ENCODE data around the gene DYSF. TPM values are rescaled to one million over a fixed set of nuclear protein-coding genes. Genes with fewer than 3 reads are reported as not detected.

DYSF gene
- total RNA-seq, 1 experiment from 2014 or later = 5.5 TPM

- Mint-ChIP-seq H3K36me3 (ENCODE audit: insufficient read depth in 1 of 3, low read depth in 3 of 3) (no peaks in the 10 kb centered on the region; a peak in 1 of 7 replicates), H3K4me1 (no peaks in the 10 kb centered on the region), H3K9me3 (no peaks in the 10 kb centered on the region), H3K27ac (no peak overlapping the region), H3K27me3 (ENCODE audit: low read depth) (peaks cover 11% of the 10 kb centered on the region), H3K4me3 (no peak overlapping the region)
- no peak overlapping the region for H3K27ac ChIP-seq (ENCODE audit: insufficient read length, low read depth, low read length)
- H3K14ac ChIP-seq (ENCODE audit: insufficient read depth, low read length) = no peak overlapping the region
- H2AFZ ChIP-seq (ENCODE audit: low read length) = no peak overlapping the region
- H4K20me1 ChIP-seq (ENCODE audit: control insufficient read depth, insufficient read depth, insufficient read length) = no peaks in the 10 kb centered on the region
- H2BK12ac ChIP-seq (ENCODE audit: insufficient read length, low read depth, low read length) = no peak overlapping the region
- TF ChIP-seq CTCF (conservative IDR thresholded peaks at IDR 0.05) = no peak
- H3K56ac ChIP-seq (ENCODE audit: insufficient read length, low read depth, low read length) = no peak overlapping the region
- H4K91ac ChIP-seq (ENCODE audit: insufficient read length, low read depth, low read length) = no peak overlapping the region
- H3T11ph ChIP-seq (ENCODE audit: low read length) = no peak overlapping the region
- no peaks in the 10 kb centered on the region for H3K79me2 ChIP-seq (ENCODE audit: insufficient read depth, low read length)
- WGBS (ENCODE audit: extremely low coverage, insufficient read length, low lambda C conversion rate) = no CpG with 5 or more reads among the region's 17 CpGs
- no peaks in the 10 kb centered on the region for H3K9me3 ChIP-seq (ENCODE audit: control insufficient read depth, low read depth, low read length)
- no peak overlapping the region for H2BK5ac ChIP-seq (ENCODE audit: insufficient read length, low read length)
- no peak overlapping the region for H2BK15ac ChIP-seq (ENCODE audit: low read depth, low read length)
- no peak overlapping the region for H2AK5ac ChIP-seq (ENCODE audit: insufficient read length, low read length)
- no peak overlapping the region for H3K4ac ChIP-seq (ENCODE audit: low read depth, low read length)
- H4K8ac ChIP-seq (replicated peaks; ENCODE audit: insufficient read length, low read depth, low read length) = no peak overlapping the region
- no peak overlapping the region for H4K5ac ChIP-seq (ENCODE audit: insufficient read length, low read depth, low read length)
- no peaks in the 10 kb centered on the region for H3K79me1 ChIP-seq (ENCODE audit: insufficient read depth, low read depth, low read length, poor library complexity, severe bottlenecking)
- no peak overlapping the region for H3K23ac ChIP-seq (ENCODE audit: insufficient read length, low read depth, low read length)
- H3K9ac ChIP-seq (ENCODE audit: extremely low read depth, insufficient read length, low read length) = no peak overlapping the region
- no peaks in the 10 kb centered on the region for H3K4me1 ChIP-seq (ENCODE audit: insufficient read depth, low read length)
- no peak overlapping the region for H2BK120ac ChIP-seq (ENCODE audit: low read depth, low read length, poor library complexity, severe bottlenecking)
- H2BK20ac ChIP-seq (ENCODE audit: low read depth, low read length, poor library complexity, severe bottlenecking) = no peak overlapping the region
- H3K18ac ChIP-seq (ENCODE audit: insufficient read length, low read depth, low read length) = no peak overlapping the region
- H3K27me3 ChIP-seq (ENCODE audit: insufficient read depth, low read length) = no peaks in the 10 kb centered on the region
- H3K23me2 ChIP-seq (ENCODE audit: insufficient read length, low read depth, low read length, poor library complexity, severe bottlenecking) = no peaks in the 10 kb centered on the region
- H3K4me2 ChIP-seq (ENCODE audit: insufficient read depth, insufficient read length, low read length) = no peak overlapping the region
- DNase-seq = no peak
Measured at GRCh38 chr2:71730785-71731383, 277.5 kb downstream of the DYSF start.

Measured in H9 (cell line).